KMS-11 (cell line): ENCODE measurements around the gene HLA-E.
A peak's percentile ranks its signal among the peaks of the same experiment; 100 is the strongest.

ENCODE experiments used
- H2AFZ ChIP-seq: fragments of 200-600 bp; sonication (generic); 2 replicates; pipeline ENCODE4 v1.6.1; 2016; ENCODE audit warnings: antibody characterized with exemption, mixed run types, low read depth
- H3K27ac ChIP-seq: fragments of 200-600 bp; sonication (generic); 2 replicates; pipeline ENCODE4 v1.6.1; 2016; ENCODE audit warnings: mild to moderate bottlenecking, mixed run types
- H3K27me3 ChIP-seq: fragments of 200-600 bp; sonication (generic); 2 replicates; pipeline ENCODE4 v1.6.1; 2017; ENCODE audit warnings: mild to moderate bottlenecking, low read depth, mixed run types, moderate library complexity; ENCODE audit not compliant: insufficient read depth
- H3K36me3 ChIP-seq: fragments of 200-600 bp; sonication (generic); 2 replicates; pipeline ENCODE4 v1.6.1; 2017; ENCODE audit warnings: mild to moderate bottlenecking, mixed run types; ENCODE audit not compliant: insufficient read depth
- H3K4me1 ChIP-seq: fragments of 200-600 bp; sonication (generic); 2 replicates; pipeline ENCODE4 v1.6.1; 2016; ENCODE audit warnings: mild to moderate bottlenecking, low read depth, mixed run types; ENCODE audit not compliant: poor library complexity, severe bottlenecking
- H3K4me2 ChIP-seq: fragments of 200-600 bp; sonication (generic); 2 replicates; pipeline ENCODE4 v1.7.0; 2016; ENCODE audit warnings: mild to moderate bottlenecking, mixed run types
- H3K4me3 ChIP-seq: fragments of 200-600 bp; sonication (generic); IDR thresholded peaks from 2 replicates; pipeline ENCODE4 v1.6.1; 2017; ENCODE audit warnings: low read depth, low read length, mixed read lengths; ENCODE audit not compliant: insufficient read depth
- H3K79me2 ChIP-seq: fragments of 200-600 bp; sonication (generic); 2 replicates; pipeline ENCODE4 v1.6.1; 2016; ENCODE audit warnings: low read depth, mixed run types; ENCODE audit not compliant: insufficient read depth
- H3K9ac ChIP-seq: fragments of 200-600 bp; sonication (generic); 2 replicates; pipeline ENCODE4 v1.6.1; 2016; ENCODE audit warnings: mild to moderate bottlenecking, mixed run types
- H4K20me1 ChIP-seq: fragments of 200-600 bp; sonication (generic); 2 replicates; pipeline ENCODE4 v1.6.1; 2016; ENCODE audit warnings: mild to moderate bottlenecking, mixed run types; ENCODE audit not compliant: insufficient read depth
- CTCF ChIP-seq: fragments of 200-600 bp; sonication (generic); conservative IDR thresholded peaks from 2 replicates; pipeline ENCODE4 v1.6.1; 2017; ENCODE audit warnings: low read depth, mild to moderate bottlenecking, antibody characterized with exemption, low read length, moderate library complexity, mixed read lengths

The HLA-E gene

GRCh38 chr6:30452736-30453507 is 36.4 kb upstream of the HLA-E start:
- Histone ChIP-seq H3K9ac (no peak overlapping the region), H3K4me1 (peaks cover 22% of the 10 kb centered on the region), H2AFZ (no peak overlapping the region), H4K20me1 (no peaks in the 10 kb centered on the region), H3K27ac (no peak overlapping the region), H3K27me3 (peaks cover 85% of the 10 kb centered on the region), H3K36me3 (no peaks in the 10 kb centered on the region), H3K4me3 (no peak overlapping the region), H3K4me2 (no peak overlapping the region), H3K79me2 (no peaks in the 10 kb centered on the region)
- no peak for TF ChIP-seq CTCF

GRCh38 chr6:30453508-30454116 is 35.7 kb upstream of the HLA-E start:
- no peak overlapping the region for H2AFZ ChIP-seq
- H3K27ac ChIP-seq, result no peak overlapping the region
- no peak overlapping the region for H3K4me2 ChIP-seq
- H3K4me3 ChIP-seq, result no peak overlapping the region
- peak; percentile 74 for TF ChIP-seq CTCF
- no peaks in the 10 kb centered on the region for H4K20me1 ChIP-seq
- no peak overlapping the region for H3K9ac ChIP-seq
- no peaks in the 10 kb centered on the region for H3K79me2 ChIP-seq
- H3K27me3 ChIP-seq, result peaks cover 85% of the 10 kb centered on the region
- peaks cover 22% of the 10 kb centered on the region for H3K4me1 ChIP-seq
- H3K36me3 ChIP-seq, result no peaks in the 10 kb centered on the region

GRCh38 chr6:30459145-30459544 is 30.2 kb upstream of the HLA-E start:
- Histone ChIP-seq H2AFZ (no peak overlapping the region), H3K36me3 (no peaks in the 10 kb centered on the region), H3K79me2 (no peaks in the 10 kb centered on the region), H3K4me3 (no peak overlapping the region), H3K9ac (no peak overlapping the region), H3K4me2 (no peak overlapping the region), H4K20me1 (no peaks in the 10 kb centered on the region), H3K27ac (no peak overlapping the region), H3K27me3 (peaks cover 98% of the 10 kb centered on the region), H3K4me1 (peaks cover 10% of the 10 kb centered on the region)
- TF ChIP-seq CTCF, result no peak

- no peaks in the 10 kb centered on the region for H3K79me2 ChIP-seq
- TF ChIP-seq CTCF, result no peak
- no peaks in the 10 kb centered on the region for H4K20me1 ChIP-seq
- no peak overlapping the region for H3K4me3 ChIP-seq
- H3K9ac ChIP-seq, result no peak overlapping the region
- no peaks in the 10 kb centered on the region for H3K36me3 ChIP-seq
- H3K27ac ChIP-seq, result no peak overlapping the region
- peaks cover 99% of the 10 kb centered on the region for H3K27me3 ChIP-seq
- H3K4me2 ChIP-seq, result no peak overlapping the region
- peaks cover 10% of the 10 kb centered on the region for H3K4me1 ChIP-seq
- no peak overlapping the region for H2AFZ ChIP-seq
Measured at GRCh38 chr6:30461055-30461454, 28.3 kb upstream of the HLA-E start.
